ENCODE measurements around the gene KIFAP3. TPM values are rescaled to one million over a fixed set of nuclear protein-coding genes. Genes with fewer than 3 reads are reported as not detected.
"Not testable (repeated sequence)": the region's sequence is repeated elsewhere in the genome, so short reads cannot be mapped to it uniquely, and the experiment has no call there.

The KIFAP3 gene
- total RNA-seq, 1 donor from 2014 or later: 35.1 TPM

DNA sequence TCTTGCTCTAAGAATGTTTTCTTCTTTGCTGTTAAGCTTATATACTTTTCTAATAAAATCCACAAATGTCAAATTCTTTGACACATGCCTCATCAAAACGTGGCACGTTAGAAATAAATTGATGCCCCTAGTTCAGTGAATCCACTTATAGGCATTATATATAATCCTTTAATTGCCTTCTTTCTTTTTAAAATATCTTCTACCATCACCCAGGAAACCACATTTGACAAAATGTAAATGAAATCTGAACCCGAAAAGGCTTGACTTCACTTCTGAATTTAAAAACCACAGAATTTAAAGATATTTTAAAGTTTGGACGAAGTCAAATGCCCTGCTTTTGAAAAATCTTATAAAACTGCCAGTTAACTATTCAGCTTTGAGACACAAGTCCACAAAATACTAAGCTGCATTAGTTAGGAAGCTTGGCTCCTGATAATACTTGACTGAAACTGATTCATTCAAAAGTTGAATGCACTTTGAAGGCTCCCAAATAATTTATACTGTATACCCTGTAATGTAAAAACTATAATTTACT lies 22.4 kb upstream of the KIFAP3 start:
- H3K27ac Mint-ChIP-seq (ENCODE audit: unreplicated experiment): no peak overlapping the region
- peaks cover 10% of the 10 kb centered on the region for H3K4me1 Mint-ChIP-seq (ENCODE audit: unreplicated experiment)
- H3K36me3 Mint-ChIP-seq (ENCODE audit: unreplicated experiment): no peaks in the 10 kb centered on the region
- DNase-seq (ENCODE audit: extremely low spot score, unreplicated experiment): no peak
- H3K9me3 Mint-ChIP-seq (ENCODE audit: unreplicated experiment): peaks cover 11% of the 10 kb centered on the region
- H3K27me3 Mint-ChIP-seq (ENCODE audit: unreplicated experiment): peaks cover 11% of the 10 kb centered on the region
- TF ChIP-seq, protein P1, sequence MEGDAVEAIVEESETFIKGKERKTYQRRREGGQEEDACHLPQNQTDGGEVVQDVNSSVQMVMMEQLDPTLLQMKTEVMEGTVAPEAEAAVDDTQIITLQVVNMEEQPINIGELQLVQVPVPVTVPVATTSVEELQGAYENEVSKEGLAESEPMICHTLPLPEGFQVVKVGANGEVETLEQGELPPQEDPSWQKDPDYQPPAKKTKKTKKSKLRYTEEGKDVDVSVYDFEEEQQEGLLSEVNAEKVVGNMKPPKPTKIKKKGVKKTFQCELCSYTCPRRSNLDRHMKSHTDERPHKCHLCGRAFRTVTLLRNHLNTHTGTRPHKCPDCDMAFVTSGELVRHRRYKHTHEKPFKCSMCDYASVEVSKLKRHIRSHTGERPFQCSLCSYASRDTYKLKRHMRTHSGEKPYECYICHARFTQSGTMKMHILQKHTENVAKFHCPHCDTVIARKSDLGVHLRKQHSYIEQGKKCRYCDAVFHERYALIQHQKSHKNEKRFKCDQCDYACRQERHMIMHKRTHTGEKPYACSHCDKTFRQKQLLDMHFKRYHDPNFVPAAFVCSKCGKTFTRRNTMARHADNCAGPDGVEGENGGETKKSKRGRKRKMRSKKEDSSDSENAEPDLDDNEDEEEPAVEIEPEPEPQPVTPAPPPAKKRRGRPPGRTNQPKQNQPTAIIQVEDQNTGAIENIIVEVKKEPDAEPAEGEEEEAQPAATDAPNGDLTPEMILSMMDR (IDR thresholded peaks at IDR 0.05): no peak
- no peak overlapping the region for H3K4me3 Mint-ChIP-seq (ENCODE audit: unreplicated experiment)

DNA sequence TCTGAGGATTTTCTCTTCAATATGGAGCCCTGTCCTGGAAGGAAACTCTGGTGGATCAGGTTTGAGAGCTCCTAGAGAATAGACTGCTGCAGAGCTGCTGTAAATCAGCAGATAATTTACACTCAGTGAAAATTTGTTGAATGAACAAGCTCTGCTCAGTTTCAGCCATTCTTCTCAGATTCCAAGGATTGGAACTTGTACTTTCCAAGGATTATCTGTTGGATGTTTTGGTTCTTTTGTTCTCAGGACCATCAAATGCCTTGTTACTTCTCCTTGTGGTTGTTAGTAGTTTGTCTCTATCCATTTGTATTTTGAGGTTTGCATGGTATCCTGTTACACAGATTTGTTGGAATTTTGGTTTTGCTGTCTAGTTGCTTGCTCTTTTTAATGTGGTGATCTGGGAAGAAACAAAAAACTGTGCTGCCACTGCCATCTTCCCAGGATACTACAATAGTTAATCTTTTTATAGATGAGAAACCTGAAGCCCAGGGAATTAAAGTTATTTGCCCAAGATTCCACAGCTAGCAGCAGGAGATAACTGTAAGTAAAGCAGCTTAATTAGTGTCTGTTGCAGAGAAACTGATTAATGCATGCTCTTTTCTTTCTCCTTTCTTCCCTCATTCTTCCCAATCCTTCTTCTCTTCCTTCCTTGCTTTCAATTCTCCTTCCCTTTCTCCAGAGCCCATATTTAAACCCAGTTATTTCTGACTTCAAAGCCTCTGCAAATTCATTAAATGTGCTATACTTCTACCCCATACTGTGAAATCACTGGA lies 21.7 kb upstream of the KIFAP3 start:
- Mint-ChIP-seq H3K9me3 (ENCODE audit: unreplicated experiment) (peaks cover 14% of the 10 kb centered on the region), H3K4me1 (ENCODE audit: unreplicated experiment) (peaks cover 10% of the 10 kb centered on the region), H3K4me3 (ENCODE audit: unreplicated experiment) (no peak overlapping the region), H3K27ac (ENCODE audit: unreplicated experiment) (no peak overlapping the region), H3K36me3 (ENCODE audit: unreplicated experiment) (no peaks in the 10 kb centered on the region), H3K27me3 (ENCODE audit: unreplicated experiment) (peaks cover 6% of the 10 kb centered on the region)
- DNase-seq (ENCODE audit: extremely low spot score, unreplicated experiment): no peak
- TF ChIP-seq, protein P1 (IDR thresholded peaks at IDR 0.05): no peak

DNA sequence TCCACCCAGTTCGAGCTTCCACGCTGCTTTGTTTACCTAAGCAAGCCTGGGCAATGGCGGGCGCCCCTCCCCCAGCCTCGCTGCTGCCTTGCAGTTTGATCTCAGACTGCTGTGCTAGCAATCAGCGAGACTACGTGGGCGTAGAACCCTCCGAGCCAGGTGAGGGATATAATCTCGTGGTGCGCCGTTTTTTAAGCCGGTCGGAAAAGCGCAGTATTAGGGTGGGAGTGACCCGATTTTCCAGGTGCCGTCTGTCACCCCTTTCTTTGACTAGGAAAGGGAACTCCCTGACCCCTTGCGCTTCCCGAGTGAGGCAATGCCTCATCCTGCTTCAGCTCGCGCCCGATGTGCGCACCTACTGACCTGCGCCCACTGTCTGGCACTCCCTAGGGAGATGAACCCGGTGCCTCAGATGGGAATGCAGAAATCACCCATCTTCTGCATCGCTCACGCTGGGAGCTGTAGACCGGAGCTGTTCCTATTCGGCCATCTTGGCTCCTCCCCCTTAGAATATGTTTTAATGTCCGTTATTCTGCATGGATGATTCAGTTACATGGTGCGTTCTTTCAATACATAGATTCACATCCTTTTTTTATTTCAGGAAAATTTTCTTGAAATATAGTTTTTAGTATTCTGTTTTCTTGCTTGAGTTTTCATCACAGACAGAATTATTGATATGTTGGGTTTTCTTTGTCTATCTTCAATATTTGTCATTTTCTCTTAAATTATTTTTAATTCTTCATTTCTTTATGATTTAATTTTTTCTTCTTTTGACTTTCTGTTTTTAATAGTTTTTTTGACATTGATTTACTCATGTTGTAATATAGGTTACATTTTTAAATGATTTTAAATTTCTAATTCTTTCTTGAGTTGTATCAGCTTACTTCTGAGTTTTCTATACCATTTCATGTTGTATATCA lies 20.5 kb upstream of the KIFAP3 start:
- not testable (repeated sequence) for H3K27me3 Mint-ChIP-seq (ENCODE audit: unreplicated experiment); DNase-seq (ENCODE audit: extremely low spot score, unreplicated experiment); H3K27ac Mint-ChIP-seq (ENCODE audit: unreplicated experiment); H3K36me3 Mint-ChIP-seq (ENCODE audit: unreplicated experiment); H3K4me3 Mint-ChIP-seq (ENCODE audit: unreplicated experiment)
- Mint-ChIP-seq H3K4me1 (ENCODE audit: unreplicated experiment) (peaks cover 10% of the 10 kb centered on the region), H3K9me3 (ENCODE audit: unreplicated experiment) (peaks cover 12% of the 10 kb centered on the region)

DNA sequence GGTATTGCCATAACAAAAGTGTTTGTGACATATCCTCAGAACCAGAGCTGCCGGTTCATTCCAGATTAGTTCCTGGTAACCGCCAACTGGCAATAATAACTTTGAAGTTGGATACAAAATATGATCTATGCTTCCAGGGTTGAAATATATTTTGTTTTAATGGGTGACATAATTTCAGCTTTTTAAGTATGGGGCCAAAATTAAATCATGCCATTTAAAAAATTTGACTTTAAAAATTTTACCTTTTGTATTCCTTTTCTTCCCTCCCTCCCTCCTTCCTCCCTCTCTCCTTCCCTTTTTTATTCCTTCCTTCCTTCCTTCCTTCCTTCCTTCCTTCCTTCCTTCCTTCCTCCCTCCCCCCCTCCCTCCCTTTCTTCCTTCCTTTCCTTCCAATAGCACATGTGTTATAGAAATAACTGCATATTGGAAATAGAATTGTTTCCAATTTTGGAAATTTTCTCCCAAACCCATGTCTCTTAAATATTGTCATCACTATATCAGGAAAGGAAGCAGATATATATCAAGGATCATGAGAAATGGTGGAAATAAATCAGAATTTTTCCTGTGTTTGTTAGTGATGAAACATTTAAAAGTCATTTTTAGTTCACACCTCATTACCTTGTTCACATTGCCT lies 12.0 kb upstream of the KIFAP3 start:
- Mint-ChIP-seq H3K27me3 (ENCODE audit: unreplicated experiment) (peaks cover 5% of the 10 kb centered on the region), H3K9me3 (ENCODE audit: unreplicated experiment) (no peaks in the 10 kb centered on the region), H3K27ac (ENCODE audit: unreplicated experiment) (no peak overlapping the region), H3K4me3 (ENCODE audit: unreplicated experiment) (no peak overlapping the region), H3K36me3 (ENCODE audit: unreplicated experiment) (no peaks in the 10 kb centered on the region), H3K4me1 (ENCODE audit: unreplicated experiment) (no peaks in the 10 kb centered on the region)
- no peak for DNase-seq (ENCODE audit: extremely low spot score, unreplicated experiment)
- TF ChIP-seq, protein P1 (IDR thresholded peaks at IDR 0.05): no peak

DNA sequence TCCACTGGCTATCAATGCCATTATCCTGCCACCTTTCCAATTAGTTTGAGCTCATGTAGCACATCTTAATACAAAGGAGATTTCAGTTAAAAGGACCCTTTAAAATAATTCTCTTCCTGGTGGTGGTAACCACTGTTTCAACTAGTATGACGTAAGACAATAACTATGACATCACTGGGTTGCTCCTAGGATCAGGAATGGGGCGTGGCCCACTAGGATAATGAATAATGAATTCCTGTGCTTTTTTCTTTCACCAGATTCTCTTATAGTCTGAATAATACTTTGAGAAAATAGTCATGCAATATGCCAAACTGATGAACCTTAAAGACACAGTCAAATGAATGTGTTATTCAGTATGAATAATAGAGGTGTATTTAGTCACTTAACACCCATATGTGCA lies 10.6 kb upstream of the KIFAP3 start:
- Mint-ChIP-seq H3K27ac (ENCODE audit: unreplicated experiment) (no peak overlapping the region), H3K36me3 (ENCODE audit: unreplicated experiment) (no peaks in the 10 kb centered on the region), H3K27me3 (ENCODE audit: unreplicated experiment) (peaks cover 5% of the 10 kb centered on the region), H3K9me3 (ENCODE audit: unreplicated experiment) (no peaks in the 10 kb centered on the region), H3K4me1 (ENCODE audit: unreplicated experiment) (no peaks in the 10 kb centered on the region), H3K4me3 (ENCODE audit: unreplicated experiment) (no peak overlapping the region)
- TF ChIP-seq, protein P1 (IDR thresholded peaks at IDR 0.05): no peak
- no peak for DNase-seq (ENCODE audit: extremely low spot score, unreplicated experiment)
